ENCODE measurements around the gene EIF2S1. TPM values are rescaled to one million over a fixed set of nuclear protein-coding genes. Genes with fewer than 3 reads are reported as not detected.
"Not testable (repeated sequence)": the region's sequence is repeated elsewhere in the genome, so short reads cannot be mapped to it uniquely, and the experiment has no call there.

The EIF2S1 gene
- total RNA-seq, 1 donor from 2014 or later, result 82.8 TPM

DNA sequence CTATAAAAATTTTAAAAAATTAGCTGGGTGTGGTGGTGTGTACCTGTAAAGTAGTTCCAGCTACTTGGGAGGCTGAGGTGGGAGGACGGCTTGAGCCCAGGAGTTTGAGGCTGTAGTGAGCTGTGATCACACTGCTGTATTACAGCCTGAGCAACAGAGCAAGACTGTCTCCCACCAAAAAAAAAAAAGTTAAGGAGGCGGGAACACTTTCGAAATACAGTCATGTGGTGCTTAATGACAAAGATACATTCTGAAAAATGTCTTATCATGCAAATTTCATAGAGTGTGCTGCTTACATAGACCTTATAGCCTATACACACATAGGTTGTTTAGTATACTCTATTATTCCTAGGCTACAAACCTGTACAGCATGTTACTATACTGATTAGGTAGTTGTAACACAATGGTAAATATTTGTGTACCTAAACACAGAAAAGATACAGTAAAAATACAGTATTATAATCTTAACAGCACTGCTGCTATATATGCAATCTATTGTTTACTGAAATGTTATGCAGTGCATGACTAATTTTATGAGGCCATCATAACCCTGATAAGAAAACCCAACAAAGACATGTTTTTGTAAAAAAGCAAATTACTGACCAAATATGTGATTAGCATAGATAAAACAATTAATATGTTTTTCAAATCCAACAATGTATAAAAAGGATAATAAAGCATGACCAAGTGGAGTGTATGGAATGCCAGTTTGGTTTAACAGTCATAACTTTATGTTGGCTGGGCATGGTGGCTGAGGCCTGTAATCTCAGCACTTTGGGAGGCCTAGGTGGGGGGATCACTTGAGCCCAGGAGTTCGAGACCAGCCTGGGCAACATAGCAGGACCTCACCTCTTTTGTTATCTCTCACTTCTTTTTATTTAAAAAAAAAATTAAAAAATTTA is 11.4 kb downstream of the EIF2S1 start:
- DNase-seq (ENCODE audit: low spot score), result no peak

DNA sequence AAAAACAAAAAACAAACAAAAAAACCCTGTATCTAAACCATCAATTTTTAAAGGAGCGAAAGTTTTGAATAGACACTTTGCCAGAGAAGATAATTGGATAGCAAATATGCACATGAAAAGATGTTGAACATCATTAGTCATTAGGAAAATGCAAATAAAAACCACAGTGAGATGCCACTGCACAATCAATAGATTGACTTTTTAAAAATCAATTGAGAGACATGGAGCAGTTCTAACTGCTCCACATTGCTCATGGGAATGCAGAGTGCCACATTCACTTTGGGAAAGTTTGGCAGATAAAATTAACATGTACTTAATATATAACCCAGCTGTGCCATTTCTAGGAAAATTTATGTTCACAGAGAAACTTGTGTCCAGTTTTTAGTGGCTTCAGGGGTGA is 12.7 kb downstream of the EIF2S1 start:
- no peak for DNase-seq (ENCODE audit: low spot score)

DNA sequence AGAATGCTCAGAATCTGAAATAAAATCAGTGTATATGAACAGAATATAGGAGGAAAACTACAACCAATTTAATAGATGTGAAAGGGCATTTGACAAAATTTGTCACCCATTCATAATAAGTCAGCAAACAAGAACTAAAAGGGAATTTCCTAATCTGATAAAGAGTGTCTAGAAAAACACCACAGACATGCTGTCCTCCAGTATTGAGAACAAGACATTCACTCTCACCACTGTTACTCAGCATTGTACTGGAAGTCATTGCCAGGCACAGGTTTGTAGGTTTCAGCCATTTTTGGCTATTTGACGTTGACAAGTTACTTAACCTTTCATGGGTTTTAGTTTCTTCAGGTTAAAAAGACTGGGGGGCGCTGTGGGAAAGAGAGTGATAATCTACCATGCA is 13.2 kb downstream of the EIF2S1 start:
- no peak for DNase-seq (ENCODE audit: low spot score)

DNA sequence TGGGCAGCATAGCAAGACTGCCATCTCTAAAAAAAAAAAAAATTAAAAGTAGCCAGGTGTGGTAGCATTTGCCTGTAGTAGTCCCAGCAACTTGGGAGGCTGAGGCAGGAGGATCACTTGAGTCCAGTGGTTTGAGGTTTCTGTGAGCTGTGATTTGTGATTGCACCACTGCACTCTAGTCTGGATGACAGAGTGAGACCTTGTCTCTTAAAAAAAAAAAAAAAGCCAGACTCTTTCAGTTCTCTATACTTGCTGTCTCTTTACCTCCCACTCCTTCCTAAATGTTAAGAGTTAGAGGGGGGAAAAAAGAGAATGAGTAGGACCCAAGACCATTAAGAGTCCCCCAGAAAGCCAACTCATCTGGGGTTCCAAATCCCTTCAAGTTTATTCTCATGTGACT is 17.8 kb downstream of the EIF2S1 start:
- DNase-seq (ENCODE audit: low spot score), result no peak

DNA sequence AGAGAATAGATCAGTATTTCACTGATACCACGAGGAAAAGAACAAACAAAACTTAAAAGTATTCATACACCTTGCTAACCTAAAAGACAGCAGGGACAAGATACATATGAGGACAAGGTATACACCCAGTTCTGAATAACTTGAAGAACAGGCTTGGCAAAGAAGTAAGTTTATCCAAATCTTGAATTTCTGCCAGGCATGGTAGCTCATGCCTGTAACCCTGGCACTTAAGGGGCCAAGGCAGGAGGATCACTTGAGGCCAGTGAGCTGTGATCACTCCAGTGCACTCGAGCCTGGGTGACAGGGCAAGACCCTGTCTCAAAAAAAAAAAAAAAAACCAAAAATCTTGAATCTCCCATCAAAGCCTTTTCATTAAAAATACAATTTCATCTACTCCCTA is 25.0 kb downstream of the EIF2S1 start:
- no peak for DNase-seq (ENCODE audit: low spot score)

DNA sequence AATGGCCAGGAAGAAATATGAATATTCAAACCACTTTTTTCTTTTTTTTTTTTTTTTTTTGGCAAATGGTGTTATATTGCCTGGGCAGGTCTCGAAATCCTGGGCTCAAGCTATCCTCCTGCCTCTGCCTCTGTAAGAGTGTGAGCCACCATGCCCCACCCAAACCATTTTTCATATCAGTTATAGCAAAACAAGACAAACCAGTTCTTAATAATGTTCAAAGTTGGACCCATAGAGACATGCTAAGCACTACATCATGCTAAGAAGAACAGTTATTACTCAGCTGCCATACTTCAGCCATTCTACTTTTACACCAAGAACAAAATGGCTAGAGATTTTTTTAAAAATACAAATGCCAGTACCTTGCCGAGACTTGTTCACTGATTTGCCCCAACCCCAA is 25.5 kb downstream of the EIF2S1 start:
- DNase-seq (ENCODE audit: low spot score), result no peak

DNA sequence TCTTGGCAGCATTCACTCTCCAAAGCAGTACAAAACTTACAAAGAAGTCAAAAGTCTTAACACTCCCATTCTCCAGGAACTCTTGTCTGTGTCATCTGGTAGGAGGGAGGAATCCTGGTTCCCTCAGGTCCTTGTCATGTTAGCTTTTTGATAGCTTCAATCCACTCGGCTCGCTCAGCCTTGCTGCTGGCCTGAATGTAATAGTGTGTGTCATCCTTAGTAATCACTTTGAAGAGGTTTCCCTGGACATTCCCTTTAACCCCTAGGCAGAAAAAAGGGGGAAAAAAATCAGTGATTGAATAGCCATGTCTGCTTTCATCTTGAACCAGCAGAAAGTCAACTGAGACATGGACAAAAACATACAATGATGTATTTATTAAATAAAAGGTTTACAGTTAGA is 27.1 kb downstream of the EIF2S1 start:
- DNase-seq (ENCODE audit: low spot score), result no peak

DNA sequence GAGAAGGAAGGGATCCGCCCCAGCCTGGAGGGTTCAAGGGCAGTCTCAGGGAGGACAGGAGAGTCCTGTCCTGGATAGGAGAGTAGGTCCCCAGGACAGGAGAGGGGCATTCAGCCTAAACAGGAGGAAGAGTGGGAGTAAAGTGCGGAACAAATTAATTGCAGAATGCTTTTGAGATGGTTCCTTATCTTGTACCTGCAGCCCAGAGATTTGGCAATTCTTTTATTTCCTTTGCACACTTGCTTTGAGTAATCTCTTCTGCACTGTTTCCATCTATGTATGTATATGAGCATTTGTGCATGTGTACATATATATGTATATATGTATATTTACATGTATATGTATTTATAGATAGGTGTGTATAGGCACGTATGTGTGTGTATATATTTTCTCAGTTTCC is 29.1 kb downstream of the EIF2S1 start:
- DNase-seq (ENCODE audit: low spot score), result no peak

DNA sequence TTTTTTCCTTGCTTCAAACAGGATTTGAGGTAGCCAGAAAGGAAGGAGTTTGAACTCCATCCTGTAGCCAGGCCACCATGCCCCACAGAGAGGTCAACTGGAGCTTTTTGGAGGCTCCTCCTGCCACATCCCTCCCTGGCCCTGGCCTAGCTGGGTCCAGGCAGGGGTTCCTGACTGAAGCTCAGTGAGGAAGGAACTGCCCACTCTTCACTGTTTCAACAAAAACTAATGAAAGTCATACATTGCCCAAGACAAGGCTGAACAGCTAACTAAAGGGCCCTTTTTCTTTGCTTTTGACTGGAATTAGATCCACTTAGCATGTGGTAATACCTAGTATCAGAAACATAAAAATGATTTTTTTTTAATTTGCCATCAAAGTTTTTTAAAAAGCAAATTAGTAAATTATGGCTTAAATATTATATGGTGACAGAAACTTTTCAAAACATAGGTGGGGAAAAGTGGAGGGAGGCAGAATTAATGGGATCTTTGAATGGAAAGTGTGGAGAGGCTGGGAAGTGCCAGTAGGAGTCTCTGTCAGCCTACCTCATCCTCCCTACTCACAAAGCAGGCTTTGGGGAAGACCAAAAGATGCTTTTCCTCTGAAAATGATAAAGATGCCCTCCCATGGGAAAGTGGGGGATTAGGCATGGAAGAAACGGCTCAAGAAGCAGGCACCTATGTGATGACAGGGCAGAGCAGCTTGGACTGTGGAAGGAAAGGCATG is 29.8 kb downstream of the EIF2S1 start:
- no peak for DNase-seq (ENCODE audit: low spot score)

DNA sequence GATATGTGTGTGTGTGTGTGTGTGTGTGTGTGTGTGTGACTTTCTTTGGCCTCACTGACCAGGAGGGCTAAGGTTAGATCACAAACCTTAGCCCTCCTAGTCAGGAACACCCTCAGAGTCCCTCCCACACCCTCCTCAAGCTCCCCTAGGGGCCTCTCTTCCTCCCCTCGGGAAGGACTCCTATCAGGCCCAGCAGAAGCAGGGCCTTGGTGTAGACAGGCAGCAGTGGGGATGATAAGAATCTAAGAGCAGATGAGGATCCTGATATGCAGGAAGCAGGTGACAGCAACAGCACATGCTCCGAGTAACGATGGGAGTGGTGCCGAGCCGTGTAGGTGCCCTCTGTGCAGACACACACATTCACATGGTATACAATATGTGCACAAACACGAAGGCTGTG is 31.1 kb downstream of the EIF2S1 start:
- no peak for DNase-seq (ENCODE audit: low spot score)

DNA sequence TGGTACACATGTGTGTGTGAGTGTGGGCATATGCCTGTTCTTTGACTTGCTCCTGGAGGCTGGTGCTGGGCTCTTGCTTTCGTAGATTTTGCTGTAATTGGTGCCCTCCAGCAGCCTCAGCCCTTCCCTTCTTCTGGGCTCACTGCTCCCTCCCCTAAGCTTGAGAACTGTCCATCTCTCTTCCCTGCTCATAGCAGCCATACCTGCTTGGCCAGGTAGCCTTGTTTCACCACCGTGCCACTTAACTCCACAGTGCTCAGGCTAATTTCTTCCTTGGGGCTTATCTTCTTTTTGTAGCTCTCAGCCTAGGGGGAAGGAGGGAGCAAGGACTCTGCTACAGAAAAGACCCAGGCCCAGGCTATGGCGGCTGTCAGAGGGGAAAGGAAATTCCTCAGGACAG is 32.0 kb downstream of the EIF2S1 start:
- DNase-seq (ENCODE audit: low spot score), result no peak

DNA sequence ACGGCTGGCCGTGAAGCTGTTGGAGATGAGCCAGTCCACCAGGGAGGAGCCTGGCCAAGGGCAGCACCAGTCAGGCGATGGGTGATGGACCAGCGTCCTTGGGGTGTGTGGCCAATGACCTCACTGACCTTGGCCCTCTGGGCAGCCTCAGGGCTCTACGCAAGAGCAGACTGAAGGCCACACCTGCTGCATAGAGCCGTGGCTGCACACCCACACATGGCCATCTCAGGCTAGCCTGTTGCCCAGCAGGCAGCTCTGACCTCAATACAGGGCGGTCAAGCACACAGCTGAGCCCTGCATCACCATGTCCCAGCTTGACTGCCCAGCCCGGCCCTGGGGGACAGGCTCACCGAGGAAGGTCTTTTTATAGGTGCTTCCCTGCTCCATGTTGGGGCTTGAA is 32.7 kb downstream of the EIF2S1 start:
- no peak for DNase-seq (ENCODE audit: low spot score)

DNA sequence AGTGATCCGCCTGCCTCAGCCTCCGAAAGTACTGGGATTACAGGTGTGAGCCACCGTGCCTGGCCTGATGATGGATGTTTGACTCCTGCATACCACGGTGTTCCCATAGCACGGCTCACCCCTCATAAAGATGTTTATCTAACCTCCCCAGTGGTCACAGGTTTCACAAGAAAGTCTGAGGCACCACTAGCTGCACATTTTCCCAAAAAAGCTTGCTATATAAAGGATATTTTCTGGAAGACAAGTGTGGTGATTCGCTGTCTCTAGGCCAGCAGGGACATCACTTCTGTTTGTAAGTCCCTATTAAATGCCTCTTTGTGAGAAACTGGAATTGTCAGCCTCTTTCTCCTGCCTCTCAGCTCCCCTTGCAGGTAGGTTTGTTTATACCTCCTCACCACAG is 33.6 kb downstream of the EIF2S1 start:
- no peak for DNase-seq (ENCODE audit: low spot score)

DNA sequence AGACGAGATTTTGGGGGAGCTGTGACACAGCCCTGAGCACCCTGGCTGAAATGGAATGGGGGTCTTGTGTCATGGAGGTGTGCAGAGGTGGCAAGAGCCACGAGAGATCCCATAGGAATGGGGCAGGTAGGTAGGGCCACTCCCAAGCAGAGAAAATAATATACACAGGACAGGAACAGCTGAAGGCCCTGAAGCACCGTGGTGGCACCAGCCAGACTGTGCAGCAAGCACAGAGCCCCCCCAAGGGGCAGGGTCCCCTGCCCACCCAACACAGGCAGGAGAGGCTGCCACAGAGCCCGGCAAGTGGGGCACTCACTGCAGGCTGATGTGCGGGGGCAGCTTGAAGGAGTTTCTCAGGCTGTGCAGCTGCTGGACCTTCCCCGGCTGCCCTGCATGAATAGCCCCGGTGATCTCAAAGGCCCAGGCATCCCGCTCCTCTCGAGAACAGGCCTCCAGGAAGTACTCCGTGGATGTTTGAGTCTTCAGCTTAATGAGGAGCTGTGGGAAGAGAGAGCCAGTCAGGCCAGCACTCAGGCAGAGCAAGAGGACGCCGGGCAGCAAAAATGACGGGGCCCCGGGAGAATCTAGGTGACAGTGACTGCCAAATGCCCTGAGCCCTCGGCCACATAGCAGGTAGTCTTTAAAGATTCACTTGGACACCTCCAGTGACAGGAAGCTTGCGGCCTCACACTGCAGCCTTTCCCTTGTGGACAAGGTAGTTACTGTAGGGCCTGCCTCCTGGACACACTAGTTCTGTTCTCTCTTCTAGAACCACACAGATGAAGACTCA is 35.2 kb downstream of the EIF2S1 start:
- no peak for DNase-seq (ENCODE audit: low spot score)

DNA sequence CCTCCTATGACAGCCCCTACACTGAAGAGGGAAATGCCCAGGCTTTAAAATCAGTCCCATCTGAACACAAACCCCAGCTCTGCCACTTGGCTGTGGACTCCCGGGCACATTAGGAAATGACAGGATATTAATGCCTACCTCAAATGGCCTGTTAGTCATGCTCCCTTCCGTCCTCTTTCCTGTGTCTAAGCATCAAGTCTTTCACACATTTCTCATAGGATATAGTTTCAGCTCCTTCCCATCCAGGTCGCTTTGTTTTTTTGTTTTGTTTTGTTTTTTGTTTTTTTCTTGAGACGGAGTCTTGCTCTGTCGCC is 35.7 kb downstream of the EIF2S1 start:
- DNase-seq (ENCODE audit: low spot score), result no peak

DNA sequence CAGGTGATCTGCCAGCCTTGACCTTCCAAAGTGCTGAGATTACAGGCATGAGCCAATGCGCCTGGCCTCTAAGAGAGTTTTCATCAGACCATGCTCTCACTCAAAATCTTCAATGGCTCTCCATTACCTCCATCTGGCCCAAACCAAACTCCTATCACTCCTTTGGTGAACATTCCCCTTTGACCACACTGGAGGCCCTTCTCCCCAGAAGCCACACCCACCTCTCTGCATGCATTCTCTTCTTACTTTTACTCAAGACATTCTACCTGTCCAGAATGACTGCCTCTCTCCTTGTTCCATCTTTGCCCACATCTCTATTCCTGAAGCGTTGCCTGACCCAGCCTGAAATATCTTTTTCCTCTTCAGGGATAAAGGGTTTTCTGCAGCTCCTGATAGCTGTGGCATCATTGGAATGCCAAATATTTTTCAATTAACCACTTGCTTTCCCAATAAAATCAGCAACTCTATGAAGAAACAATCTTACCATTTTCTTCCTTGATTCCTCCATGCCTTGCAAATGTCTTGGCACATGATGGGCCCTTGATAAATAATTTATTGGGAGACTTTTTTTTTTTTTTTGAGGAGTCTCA is 36.3 kb downstream of the EIF2S1 start:
- DNase-seq (ENCODE audit: low spot score), result no peak

DNA sequence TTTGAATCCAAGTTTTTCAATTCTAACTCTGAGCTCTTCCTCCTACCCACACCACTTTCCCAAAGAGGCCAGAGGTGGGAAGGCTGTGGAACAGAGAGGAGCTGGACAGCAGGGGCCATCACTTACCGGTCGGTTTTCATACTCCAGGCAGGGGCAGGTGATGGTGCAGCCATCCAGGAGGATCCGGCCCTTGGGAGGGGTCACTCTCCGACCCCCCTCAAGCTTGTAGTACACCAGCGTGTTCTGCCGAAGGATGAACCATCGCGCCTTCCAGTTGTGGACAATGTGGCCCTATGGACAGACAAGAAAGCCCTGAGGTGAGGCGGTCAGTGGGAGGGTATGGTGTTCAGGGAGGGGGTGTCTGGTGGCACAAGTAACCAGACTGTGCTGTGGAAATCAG is 37.4 kb downstream of the EIF2S1 start:
- DNase-seq (ENCODE audit: low spot score), result no peak

DNA sequence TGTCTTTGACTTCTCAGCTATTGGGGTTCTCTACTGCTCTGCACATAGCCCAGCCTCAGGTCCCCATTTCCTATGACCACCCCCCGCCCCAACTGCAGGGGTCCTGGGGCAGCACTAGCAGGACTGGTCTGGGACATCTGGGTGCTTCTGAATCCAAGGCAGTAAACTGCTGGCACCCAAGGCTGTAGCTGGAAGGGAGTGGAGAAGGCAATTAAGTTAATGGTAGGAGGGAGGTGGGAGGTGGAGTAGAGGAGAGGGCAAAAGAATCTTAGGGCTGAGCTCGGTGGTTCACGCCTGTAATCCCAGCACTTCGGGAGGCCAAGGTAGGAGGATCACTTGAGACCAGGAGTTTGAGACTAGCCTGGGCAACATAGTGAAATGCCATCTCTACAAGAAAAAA is 40.3 kb downstream of the EIF2S1 start:
- DNase-seq (ENCODE audit: low spot score), result no peak

DNA sequence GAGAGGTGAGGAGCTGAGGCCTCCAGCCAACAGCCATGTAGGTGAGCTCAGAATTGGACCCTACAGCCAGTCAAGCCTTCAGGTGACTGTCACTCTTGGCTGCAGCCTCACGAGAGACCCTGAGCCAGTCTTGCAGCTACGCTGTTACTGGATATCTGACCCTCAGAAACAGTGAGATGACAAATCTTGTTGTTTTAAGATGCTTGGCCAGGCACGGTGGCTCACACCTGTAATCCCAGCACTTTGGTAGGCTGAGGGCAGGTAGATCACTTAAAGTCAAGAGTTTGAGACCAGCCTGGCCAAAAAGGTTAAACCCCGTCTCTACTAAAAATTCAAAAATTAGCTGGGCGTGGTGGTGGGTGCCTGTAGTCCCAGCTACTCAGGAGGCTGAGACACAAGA is 45.6 kb downstream of the EIF2S1 start:
- DNase-seq (ENCODE audit: low spot score), result no peak

DNA sequence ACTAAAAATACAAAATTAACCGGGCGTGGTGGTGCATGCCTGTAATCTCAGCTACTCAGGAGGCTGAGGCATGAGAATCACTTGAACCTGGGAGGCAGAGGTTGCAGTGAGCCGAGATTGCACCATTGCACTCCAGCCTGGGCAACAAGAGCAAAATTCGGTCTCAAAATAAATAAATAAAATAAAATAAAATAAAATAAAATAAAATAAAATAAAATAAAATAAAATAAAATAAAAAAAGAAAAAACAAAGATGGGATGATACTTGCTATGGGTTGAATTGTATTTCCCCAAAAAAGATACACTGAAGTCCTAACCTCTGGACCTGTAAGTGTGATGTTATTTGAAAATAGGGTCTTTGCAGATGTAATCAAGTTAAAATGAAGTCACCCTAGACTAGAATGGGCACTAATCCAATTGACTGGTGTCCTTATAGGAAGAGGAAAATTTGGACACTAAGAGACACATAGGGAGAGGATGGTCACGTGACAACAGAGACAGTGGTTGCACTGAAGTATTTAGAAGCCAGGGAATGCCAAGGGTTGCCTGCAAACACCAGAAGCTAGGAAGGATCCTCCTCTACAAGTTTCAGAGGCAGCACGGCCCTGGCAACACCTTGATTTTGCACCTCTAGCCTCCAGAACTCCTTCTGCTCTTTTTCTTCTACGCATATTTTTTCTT is 48.1 kb downstream of the EIF2S1 start:
- not testable (repeated sequence) for DNase-seq (ENCODE audit: low spot score)

DNA sequence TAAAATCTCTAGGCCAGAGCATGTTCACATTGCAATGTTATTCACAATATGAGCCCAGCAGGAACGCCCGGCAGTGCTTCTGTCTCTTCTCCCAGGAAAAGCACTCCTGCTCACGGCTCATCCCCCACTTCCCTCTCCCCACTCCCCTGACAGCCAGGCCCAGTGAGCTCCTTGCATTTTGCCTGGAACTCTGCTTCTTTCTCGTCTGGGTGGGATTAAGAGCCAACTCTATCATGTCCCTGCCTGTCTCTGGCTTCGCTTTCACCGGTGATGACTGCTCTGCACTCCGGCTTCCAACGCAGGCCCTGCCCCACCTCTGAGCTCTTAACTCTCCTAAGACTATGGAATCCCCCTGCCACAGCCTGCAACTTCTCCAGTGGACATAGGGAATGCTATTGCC is 49.3 kb downstream of the EIF2S1 start:
- DNase-seq (ENCODE audit: low spot score), result peak; percentile 91

DNA sequence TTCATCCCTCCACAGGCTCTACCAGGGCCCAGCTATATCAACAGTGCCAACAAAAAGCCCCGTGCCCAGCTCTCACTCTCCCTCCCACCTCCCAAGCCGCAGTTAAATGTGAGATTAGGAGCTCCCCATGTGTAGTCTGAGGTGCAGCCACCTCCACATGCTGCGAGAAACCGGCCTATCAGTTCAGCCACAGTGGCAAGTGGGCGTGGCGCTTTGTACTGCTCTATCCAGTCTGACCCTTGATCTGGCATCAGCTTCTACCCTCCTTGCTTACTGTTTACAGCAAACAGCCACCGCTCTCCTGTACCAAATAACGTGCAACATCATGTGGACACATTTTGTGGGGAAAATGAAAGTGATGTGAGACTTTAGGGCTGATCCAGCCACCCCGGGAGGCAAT is 50.2 kb downstream of the EIF2S1 start:
- no peak for DNase-seq (ENCODE audit: low spot score)
